ENCODE measurements around the gene GSDME.

The GSDME gene

GRCh38 chr7:24743471-24743870, 13.8 kb downstream of the GSDME start:
- TF ChIP-seq NFIC (IDR thresholded peaks at IDR 0.05) (no peak), ZBTB7A (IDR thresholded peaks at IDR 0.05; ENCODE audit: low read depth) (no peak), YY1 (IDR thresholded peaks at IDR 0.05; ENCODE audit: low read depth) (no peak), MAX (IDR thresholded peaks at IDR 0.05) (no peak), EGR1 (IDR thresholded peaks at IDR 0.05) (no peak), TAF1 (IDR thresholded peaks at IDR 0.05; ENCODE audit: low read depth) (no peak), FOXM1 (IDR thresholded peaks at IDR 0.05; ENCODE audit: borderline replicate concordance, low read depth) (no peak), TCF12 (IDR thresholded peaks at IDR 0.05; ENCODE audit: low read depth) (no peak), USF1 (IDR thresholded peaks at IDR 0.05) (no peak), CREB1 (IDR thresholded peaks at IDR 0.05; ENCODE audit: low read depth) (no peak), CEBPB (IDR thresholded peaks at IDR 0.05) (no peak), EP300 (IDR thresholded peaks at IDR 0.05; ENCODE audit: borderline replicate concordance) (no peak), REST (IDR thresholded peaks at IDR 0.05; ENCODE audit: low read depth) (no peak), RAD21 (IDR thresholded peaks at IDR 0.05; ENCODE audit: low read depth) (no peak), TEAD4 (IDR thresholded peaks at IDR 0.05) (no peak)

- TF ChIP-seq TCF12 (IDR thresholded peaks at IDR 0.05; ENCODE audit: low read depth) (no peak), EP300 (IDR thresholded peaks at IDR 0.05; ENCODE audit: borderline replicate concordance) (no peak), FOXM1 (IDR thresholded peaks at IDR 0.05; ENCODE audit: borderline replicate concordance, low read depth) (no peak), REST (IDR thresholded peaks at IDR 0.05; ENCODE audit: low read depth) (no peak), ZBTB7A (IDR thresholded peaks at IDR 0.05; ENCODE audit: low read depth) (no peak), RAD21 (IDR thresholded peaks at IDR 0.05; ENCODE audit: low read depth) (no peak), NFIC (IDR thresholded peaks at IDR 0.05) (no peak), USF1 (IDR thresholded peaks at IDR 0.05) (no peak), MAX (IDR thresholded peaks at IDR 0.05) (no peak), CREB1 (IDR thresholded peaks at IDR 0.05; ENCODE audit: low read depth) (no peak), CEBPB (IDR thresholded peaks at IDR 0.05) (no peak), YY1 (IDR thresholded peaks at IDR 0.05; ENCODE audit: low read depth) (no peak), TAF1 (IDR thresholded peaks at IDR 0.05; ENCODE audit: low read depth) (no peak), TEAD4 (IDR thresholded peaks at IDR 0.05) (no peak), EGR1 (IDR thresholded peaks at IDR 0.05) (no peak)
Measured at GRCh38 chr7:24742506-24743162, 14.6 kb downstream of the GSDME start.

- TF ChIP-seq MAX (IDR thresholded peaks at IDR 0.05), result no peak
- TF ChIP-seq TAF1 (IDR thresholded peaks at IDR 0.05; ENCODE audit: low read depth), result no peak
- no peak for TF ChIP-seq RAD21 (IDR thresholded peaks at IDR 0.05; ENCODE audit: low read depth)
- no peak for TF ChIP-seq USF1 (IDR thresholded peaks at IDR 0.05)
- TF ChIP-seq TEAD4 (IDR thresholded peaks at IDR 0.05), result no peak
- no peak for TF ChIP-seq CEBPB (IDR thresholded peaks at IDR 0.05)
- TF ChIP-seq TCF12 (IDR thresholded peaks at IDR 0.05; ENCODE audit: low read depth), result no peak
- TF ChIP-seq EGR1 (IDR thresholded peaks at IDR 0.05), result no peak
- no peak for TF ChIP-seq NFIC (IDR thresholded peaks at IDR 0.05)
- TF ChIP-seq YY1 (IDR thresholded peaks at IDR 0.05; ENCODE audit: low read depth), result no peak
- no peak for TF ChIP-seq EP300 (IDR thresholded peaks at IDR 0.05; ENCODE audit: borderline replicate concordance)
- no peak for TF ChIP-seq REST (IDR thresholded peaks at IDR 0.05; ENCODE audit: low read depth)
Measured at GRCh38 chr7:24741679-24742505, 15.4 kb downstream of the GSDME start.

Measured in Ishikawa (cell line).